Epithelial cell of proximal tubule (primary cell): ENCODE results near the gene IGDCC3. TPM values are rescaled to one million over a fixed set of nuclear protein-coding genes. Genes with fewer than 3 reads are reported as not detected.

ENCODE experiments used
- DNase-seq: peaks from one replicate; pipeline ENCODE4 v3.0.0-alpha.2; 2011; ENCODE audit warnings: low read depth
- H3K4me3 ChIP-seq: 2 replicates; pipeline ENCODE4 v1.5.1; 2011; ENCODE audit warnings: low read depth, mild to moderate bottlenecking, low read length
- CTCF ChIP-seq: conservative IDR thresholded peaks from 2 replicates; pipeline ENCODE4 v1.5.1; 2012; ENCODE audit warnings: low read depth, mild to moderate bottlenecking, low read length
- total RNA-seq: library from RNA; depleted of rRNA; stranded (reverse); fragments of >200 nt; gene quantifications from 2 replicates; pipeline ENCODE4 v1.2.3, GENCODE V29; 2015

IGDCC3 gene
- not detected in 2 replicates for total RNA-seq

- DNase-seq: no peak
- no peak for TF ChIP-seq CTCF
- H3K4me3 ChIP-seq: peak within 1 kb of the TSS; percentile 45
Observed at GRCh38 chr15:65377976-65378366, at the start of gene IGDCC3. IGDCC3 (minus strand) TSS chr15:65378002; CDS start chr15:65377788, 214 bp downstream.

- no peak for TF ChIP-seq CTCF
- DNase-seq: no peak
- H3K4me3 ChIP-seq: no peak overlapping the region
Observed at GRCh38 chr15:65426216-65426853, 48.5 kb upstream of the IGDCC3 start.

GRCh38 chr15:65424683-65425082, 46.9 kb upstream of the IGDCC3 start:
- no peak for DNase-seq
- TF ChIP-seq CTCF: no peak
- H3K4me3 ChIP-seq: no peak overlapping the region

- no peak overlapping the region for H3K4me3 ChIP-seq
- no peak for DNase-seq
- no peak for TF ChIP-seq CTCF
Observed at GRCh38 chr15:65423976-65424679, 46.3 kb upstream of the IGDCC3 start.

- peak overlapping the region; percentile 6 for H3K4me3 ChIP-seq
- no peak for TF ChIP-seq CTCF
- no peak for DNase-seq
Observed at GRCh38 chr15:65423150-65423975, 45.6 kb upstream of the IGDCC3 start.

GRCh38 chr15:65421360-65422215, 43.8 kb upstream of the IGDCC3 start:
- peak overlapping the region; percentile 65 for H3K4me3 ChIP-seq
- no peak for TF ChIP-seq CTCF
- DNase-seq: no peak
